HepG2 (cell line): ENCODE measurements around the gene ADARB2. TPM values are rescaled to one million over a fixed set of nuclear protein-coding genes. Genes with fewer than 3 reads are reported as not detected.

Experiments used
- ATAC-seq: fragments of 200-7000 bp; cut with Tn5 transposase; 3 replicates; pipeline ENCODE4 v1.9.1; 2020; ENCODE audit warnings: mild to moderate bottlenecking, moderate library complexity
- BruUV-seq: library from RNA; stranded (reverse); fragments of 400-500 nt; replicated peaks from 2 replicates; lab custom pipeline; 2021; lab: Mats Ljungman, UMichigan
- CTCF ChIA-PET: fragments of 300-600 bp; formaldehyde crosslinking; extraction: SDS; loops from one replicate; lab custom pipeline; 2021; ENCODE audit warnings: low total read pairs, inconsistent platforms, low intra/inter-chr PET ratio; lab: Yijun Ruan, JAX
- POLR2A ChIA-PET: fragments of 350-600 bp; sonication (Branson Sonifier 250); formaldehyde crosslinking; loops from one replicate; lab custom pipeline; 2020; ENCODE audit warnings: antibody characterized with exemption, inconsistent platforms; lab: Yijun Ruan, JAX
- DNase-seq: peaks from one replicate; pipeline ENCODE4 v3.0.0-alpha.2; 2015; ENCODE audit warnings: low spot score
- FAIRE-seq: peaks from 3 replicates; lab custom pipeline; 2011; peaks lifted over from hg19 to GRCh38; lab: Jason Lieb, UNC
- H2AFZ ChIP-seq: one replicate; pipeline ENCODE4 v1.6.1; 2011; ENCODE audit warnings: low read length, inconsistent platforms
- H3K27ac ChIP-seq: fragments of 300-600 bp; 3 replicates; pipeline ENCODE4 v1.8.0; 2011; ENCODE audit warnings: mixed run types, mild to moderate bottlenecking, mixed read lengths, low read length, inconsistent platforms; ENCODE audit not compliant: insufficient read depth; ENCODE audit errors: extremely low read length
- H3K27me3 ChIP-seq, 2 experiments: fragments of 200-600 bp in 1 of 2; 2 replicates in 1 of 2; 3 replicates in 1 of 2; pipeline versions ENCODE4 v1.6.0 to v1.8.0; 2011; ENCODE audit warnings: low read length in 2 of 2, mild to moderate bottlenecking in 2 of 2, moderate library complexity in 2 of 2, inconsistent platforms in 1 of 2; ENCODE audit not compliant: insufficient read depth in 2 of 2, control insufficient read depth in 1 of 2
- H3K36me3 ChIP-seq, 2 experiments: fragments of 200-600 bp in 1 of 2; replicated peaks in 1 of 2; 2 replicates in 1 of 2; 3 replicates in 1 of 2; pipeline versions ENCODE4 v1.5.1 to v1.8.0; 2011; ENCODE audit warnings: low read length in 2 of 2, inconsistent platforms in 1 of 2; ENCODE audit not compliant: insufficient read depth in 2 of 2, control insufficient read depth in 1 of 2
- H3K4me1 ChIP-seq: 2 replicates; pipeline ENCODE4 v1.5.1; 2012; ENCODE audit warnings: low read length, inconsistent platforms; ENCODE audit not compliant: insufficient read depth
- H3K4me2 ChIP-seq: 2 replicates; pipeline ENCODE4 v1.6.0; 2011; ENCODE audit warnings: low read depth, low read length, inconsistent platforms
- H3K4me3 ChIP-seq, 3 experiments: fragments of 200-600 bp in 1 of 3; sonication (generic), shearing (Covaris generic) in 1 of 3; replicated peaks in 1 of 3; 2 replicates each; pipeline ENCODE4 v1.5.1; 2011 to 2016; ENCODE audit warnings: low read length in 3 of 3, inconsistent platforms in 2 of 3, low read depth in 2 of 3, mild to moderate bottlenecking in 2 of 3, control low read depth in 1 of 3, mixed read lengths in 1 of 3; ENCODE audit not compliant: insufficient read depth in 1 of 3
- H3K79me2 ChIP-seq: one replicate; pipeline ENCODE4 v1.6.1; 2011; ENCODE audit warnings: low read length, inconsistent platforms; ENCODE audit not compliant: insufficient read depth
- H3K9ac ChIP-seq: 2 replicates; pipeline ENCODE4 v1.6.0; 2011; ENCODE audit warnings: mild to moderate bottlenecking, low read depth, low read length, inconsistent platforms; ENCODE audit not compliant: insufficient read depth
- H3K9me3 ChIP-seq: 2 replicates; pipeline ENCODE4 v1.5.1; 2012; ENCODE audit warnings: mild to moderate bottlenecking, low read length
- H4K20me1 ChIP-seq: 2 replicates; pipeline ENCODE4 v1.6.0; 2011; ENCODE audit warnings: inconsistent platforms, mild to moderate bottlenecking, low read length, moderate library complexity; ENCODE audit not compliant: insufficient read depth
- ARNT2 ChIP-seq: sonication (generic); formaldehyde crosslinking; IDR thresholded peaks from 2 replicates; pipeline ENCODE4 v1.8.0; 2022; ENCODE audit warnings: mild to moderate bottlenecking, low read depth, missing genetic modification reagents, moderate library complexity
- BRCA1 ChIP-seq: sonication (generic); formaldehyde crosslinking; IDR thresholded peaks from 2 replicates; pipeline ENCODE4 v1.4.0; 2020; ENCODE audit warnings: missing genetic modification reagents
- HOXA5 ChIP-seq: sonication (generic); formaldehyde crosslinking; IDR thresholded peaks from 2 replicates; pipeline ENCODE4 v1.4.0; 2020; ENCODE audit warnings: missing genetic modification reagents
- KMT2A ChIP-seq: sonication (generic); formaldehyde crosslinking; IDR thresholded peaks from 2 replicates; pipeline ENCODE4 v1.4.0; 2020; ENCODE audit warnings: missing genetic modification reagents
- NFKB2 ChIP-seq: sonication (generic); formaldehyde crosslinking; IDR thresholded peaks from 2 replicates; pipeline ENCODE4 v1.4.0; 2020; ENCODE audit warnings: missing genetic modification reagents, borderline replicate concordance
- NRL ChIP-seq: sonication (generic); formaldehyde crosslinking; IDR thresholded peaks from 2 replicates; pipeline ENCODE4 v1.5.0; 2020; ENCODE audit warnings: missing genetic modification reagents, mild to moderate bottlenecking, moderate library complexity, borderline replicate concordance
- TOPORS ChIP-seq: sonication (generic); formaldehyde crosslinking; IDR thresholded peaks from 2 replicates; pipeline ENCODE4 v1.8.0; 2023; ENCODE audit warnings: mild to moderate bottlenecking, missing genetic modification reagents
- ZNF484 ChIP-seq: sonication (generic); formaldehyde crosslinking; IDR thresholded peaks from 2 replicates; pipeline ENCODE4 v1.5.1; 2020; ENCODE audit warnings: mild to moderate bottlenecking, low read depth, missing genetic modification reagents, borderline replicate concordance
- ZNF562 ChIP-seq: sonication (generic); formaldehyde crosslinking; IDR thresholded peaks from 2 replicates; pipeline ENCODE4 v1.8.0; 2022; ENCODE audit warnings: missing genetic modification reagents, borderline replicate concordance
- ZNF720 ChIP-seq: sonication (generic); formaldehyde crosslinking; IDR thresholded peaks from 2 replicates; pipeline ENCODE4 v1.4.0; 2020; ENCODE audit warnings: missing genetic modification reagents
- ZNF766 ChIP-seq: sonication (generic); formaldehyde crosslinking; IDR thresholded peaks from 2 replicates; pipeline ENCODE4 v1.5.0; 2020; ENCODE audit warnings: missing genetic modification reagents, borderline replicate concordance
- WGBS: methylation state at CpG from one replicate; pipeline ENCODE4 v1.1.6; 2017; ENCODE audit warnings: low lambda C conversion rate; 5-methylcytosine and 5-hydroxymethylcytosine counted together
- in situ Hi-C: cut with HindIII; loops from 2 replicates; pipeline ENCODE4 v1.10.0; 2017; ENCODE audit warnings: low pct_unique_long_range_greater_than_20kb; ENCODE audit not compliant: extremely low pct_ligation_motif_present
- intact Hi-C: fragments of 100-400 bp; cut with micrococcal nuclease; formaldehyde crosslinking; loops from one replicate; pipeline ENCODE4 v1.10.0; 2022; ENCODE audit not compliant: unreplicated experiment
- polyA plus RNA-seq, 8 experiments: library from polyadenylated mRNA; depleted of rRNA in 3 of 8; stranded (reverse) in 7 of 8; unstranded in 1 of 8; fragments of >200 nt; fragmentation: Illumina TruSeq in 4 of 8; extraction: Trizol in 4 of 8; gene quantifications; 2 replicates each; pipeline versions ENCODE4 v1.2.1 to v1.2.3, GENCODE V29; 2011 to 2016; ENCODE audit warnings: low read depth in 4 of 8, missing spikeins in 1 of 8, mixed read lengths in 1 of 8; ENCODE audit not compliant: insufficient read depth in 1 of 8
- total RNA-seq, 5 experiments: library from RNA; depleted of rRNA; stranded (reverse); fragments of >200 nt; fragmentation: Illumina TruSeq; extraction: Trizol; gene quantifications; 2 replicates each; pipeline ENCODE4 v1.2.3, GENCODE V29; 2016; ENCODE audit warnings: low read depth in 1 of 5
- TF ChIP-seq, protein P1 (sequence below): sonication (generic); formaldehyde crosslinking; conservative IDR thresholded peaks from 2 replicates; pipeline ENCODE4 v1.4.0; 2020; ENCODE audit warnings: missing genetic modification reagents
- TF ChIP-seq, protein P2 (sequence below): sonication (generic); formaldehyde crosslinking; IDR thresholded peaks from 2 replicates; pipeline ENCODE4 v1.9.0; 2022; ENCODE audit warnings: low read depth, missing genetic modification reagents
- TF ChIP-seq, protein P3 (sequence below): sonication (generic); formaldehyde crosslinking; IDR thresholded peaks from 2 replicates; pipeline ENCODE4 v1.4.0; 2020; ENCODE audit warnings: mild to moderate bottlenecking, missing genetic modification reagents
- TF ChIP-seq, protein P4 (sequence below): sonication (generic); formaldehyde crosslinking; IDR thresholded peaks from 2 replicates; pipeline ENCODE4 v1.4.0; 2020; ENCODE audit warnings: missing genetic modification reagents
- TF ChIP-seq, protein P5 (sequence below): IDR thresholded peaks from 2 replicates; pipeline ENCODE4 v1.6.1; 2016; ENCODE audit warnings: missing compliant biosample characterization, missing genetic modification reagents, borderline replicate concordance

The ADARB2 gene
- total and polyA plus RNA-seq, 2 of the 13 experiments (the other 11 are each of a cell fraction or from before 2014, with no cell fraction given): not detected

DNA sequence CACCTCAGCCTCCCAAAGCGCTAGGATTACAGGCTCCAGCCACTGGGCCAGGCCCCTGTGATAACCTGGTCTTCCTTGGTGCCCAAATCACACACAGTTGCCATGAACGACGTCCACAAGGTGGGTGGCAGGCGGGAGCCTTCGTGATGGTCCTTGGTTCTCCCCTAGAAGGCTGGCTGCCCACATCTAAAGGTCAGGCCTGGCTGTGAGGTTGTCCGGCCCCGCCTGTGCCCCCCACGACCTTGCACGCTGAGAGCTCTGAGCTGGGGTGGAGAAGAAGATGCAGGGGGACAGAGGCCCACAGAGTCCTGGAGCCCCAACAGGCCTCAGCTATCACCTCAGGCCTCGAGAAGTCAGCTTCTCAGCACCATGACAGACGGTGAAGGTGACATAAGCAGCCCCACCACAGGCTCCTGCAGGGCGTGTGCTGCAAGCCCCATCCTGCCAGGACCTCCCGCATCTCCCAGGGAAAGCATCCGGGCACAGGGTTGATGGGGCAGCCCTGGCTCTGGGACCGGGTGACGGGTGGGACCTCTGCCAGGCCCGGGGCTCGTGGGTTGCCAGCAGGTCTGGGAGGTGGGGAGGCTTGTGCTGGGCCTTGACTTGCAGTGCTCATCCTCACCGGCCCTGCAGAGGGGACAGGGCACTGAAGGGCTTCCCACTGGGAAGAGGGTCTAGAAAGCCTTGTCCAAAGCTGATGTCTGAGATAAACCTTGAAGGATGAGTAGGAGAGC lies 463.8 kb downstream of the ADARB2 start:
- Histone ChIP-seq H3K4me2 (no peak overlapping the region), H2AFZ (no peak overlapping the region), H3K27ac (no peak overlapping the region), H3K36me3 (no peaks in the 10 kb centered on the region), H3K9ac (no peak overlapping the region), H3K4me3 (no peak overlapping the region), H4K20me1 (no peaks in the 10 kb centered on the region), H3K4me1 (no peaks in the 10 kb centered on the region), H3K27me3 (peaks cover 8 to 45% of the 10 kb centered on the region in 2 experiments; a peak in 4 of 5 replicates), H3K79me2 (no peaks in the 10 kb centered on the region), H3K9me3 (no peaks in the 10 kb centered on the region)
- CTCF ChIA-PET: no interaction called here
- no peak for DNase-seq
- WGBS: 11% methylated on average over 7 of the region's 19 CpGs
- POLR2A ChIA-PET: no interaction called here
- no TSS peak for BruUV-seq
- in situ Hi-C loops (no loop called here), intact Hi-C loops (no loop called here)
- FAIRE-seq: no peak
- ATAC-seq: peak; percentile 30; the same call in 1 of the 3 replicates
- no peak for TF ChIP-seq NRL (CRISPR knock-in tag)
- TF ChIP-seq, protein P1, sequence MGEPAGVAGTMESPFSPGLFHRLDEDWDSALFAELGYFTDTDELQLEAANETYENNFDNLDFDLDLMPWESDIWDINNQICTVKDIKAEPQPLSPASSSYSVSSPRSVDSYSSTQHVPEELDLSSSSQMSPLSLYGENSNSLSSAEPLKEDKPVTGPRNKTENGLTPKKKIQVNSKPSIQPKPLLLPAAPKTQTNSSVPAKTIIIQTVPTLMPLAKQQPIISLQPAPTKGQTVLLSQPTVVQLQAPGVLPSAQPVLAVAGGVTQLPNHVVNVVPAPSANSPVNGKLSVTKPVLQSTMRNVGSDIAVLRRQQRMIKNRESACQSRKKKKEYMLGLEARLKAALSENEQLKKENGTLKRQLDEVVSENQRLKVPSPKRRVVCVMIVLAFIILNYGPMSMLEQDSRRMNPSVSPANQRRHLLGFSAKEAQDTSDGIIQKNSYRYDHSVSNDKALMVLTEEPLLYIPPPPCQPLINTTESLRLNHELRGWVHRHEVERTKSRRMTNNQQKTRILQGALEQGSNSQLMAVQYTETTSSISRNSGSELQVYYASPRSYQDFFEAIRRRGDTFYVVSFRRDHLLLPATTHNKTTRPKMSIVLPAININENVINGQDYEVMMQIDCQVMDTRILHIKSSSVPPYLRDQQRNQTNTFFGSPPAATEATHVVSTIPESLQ: no peak
- TF ChIP-seq, protein P2, sequence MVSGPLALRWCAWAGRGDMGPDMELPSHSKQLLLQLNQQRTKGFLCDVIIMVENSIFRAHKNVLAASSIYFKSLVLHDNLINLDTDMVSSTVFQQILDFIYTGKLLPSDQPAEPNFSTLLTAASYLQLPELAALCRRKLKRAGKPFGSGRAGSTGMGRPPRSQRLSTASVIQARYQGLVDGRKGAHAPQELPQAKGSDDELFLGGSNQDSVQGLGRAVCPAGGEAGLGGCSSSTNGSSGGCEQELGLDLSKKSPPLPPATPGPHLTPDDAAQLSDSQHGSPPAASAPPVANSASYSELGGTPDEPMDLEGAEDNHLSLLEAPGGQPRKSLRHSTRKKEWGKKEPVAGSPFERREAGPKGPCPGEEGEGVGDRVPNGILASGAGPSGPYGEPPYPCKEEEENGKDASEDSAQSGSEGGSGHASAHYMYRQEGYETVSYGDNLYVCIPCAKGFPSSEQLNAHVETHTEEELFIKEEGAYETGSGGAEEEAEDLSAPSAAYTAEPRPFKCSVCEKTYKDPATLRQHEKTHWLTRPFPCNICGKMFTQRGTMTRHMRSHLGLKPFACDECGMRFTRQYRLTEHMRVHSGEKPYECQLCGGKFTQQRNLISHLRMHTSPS (CRISPR knock-in tag): no peak
- TF ChIP-seq, protein P3, sequence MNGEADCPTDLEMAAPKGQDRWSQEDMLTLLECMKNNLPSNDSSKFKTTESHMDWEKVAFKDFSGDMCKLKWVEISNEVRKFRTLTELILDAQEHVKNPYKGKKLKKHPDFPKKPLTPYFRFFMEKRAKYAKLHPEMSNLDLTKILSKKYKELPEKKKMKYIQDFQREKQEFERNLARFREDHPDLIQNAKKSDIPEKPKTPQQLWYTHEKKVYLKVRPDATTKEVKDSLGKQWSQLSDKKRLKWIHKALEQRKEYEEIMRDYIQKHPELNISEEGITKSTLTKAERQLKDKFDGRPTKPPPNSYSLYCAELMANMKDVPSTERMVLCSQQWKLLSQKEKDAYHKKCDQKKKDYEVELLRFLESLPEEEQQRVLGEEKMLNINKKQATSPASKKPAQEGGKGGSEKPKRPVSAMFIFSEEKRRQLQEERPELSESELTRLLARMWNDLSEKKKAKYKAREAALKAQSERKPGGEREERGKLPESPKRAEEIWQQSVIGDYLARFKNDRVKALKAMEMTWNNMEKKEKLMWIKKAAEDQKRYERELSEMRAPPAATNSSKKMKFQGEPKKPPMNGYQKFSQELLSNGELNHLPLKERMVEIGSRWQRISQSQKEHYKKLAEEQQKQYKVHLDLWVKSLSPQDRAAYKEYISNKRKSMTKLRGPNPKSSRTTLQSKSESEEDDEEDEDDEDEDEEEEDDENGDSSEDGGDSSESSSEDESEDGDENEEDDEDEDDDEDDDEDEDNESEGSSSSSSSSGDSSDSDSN (CRISPR knock-in tag): no peak
- TF ChIP-seq HOXA5 (CRISPR knock-in tag): no peak
- no peak for TF ChIP-seq KMT2A (CRISPR knock-in tag)
- TF ChIP-seq, protein P4, sequence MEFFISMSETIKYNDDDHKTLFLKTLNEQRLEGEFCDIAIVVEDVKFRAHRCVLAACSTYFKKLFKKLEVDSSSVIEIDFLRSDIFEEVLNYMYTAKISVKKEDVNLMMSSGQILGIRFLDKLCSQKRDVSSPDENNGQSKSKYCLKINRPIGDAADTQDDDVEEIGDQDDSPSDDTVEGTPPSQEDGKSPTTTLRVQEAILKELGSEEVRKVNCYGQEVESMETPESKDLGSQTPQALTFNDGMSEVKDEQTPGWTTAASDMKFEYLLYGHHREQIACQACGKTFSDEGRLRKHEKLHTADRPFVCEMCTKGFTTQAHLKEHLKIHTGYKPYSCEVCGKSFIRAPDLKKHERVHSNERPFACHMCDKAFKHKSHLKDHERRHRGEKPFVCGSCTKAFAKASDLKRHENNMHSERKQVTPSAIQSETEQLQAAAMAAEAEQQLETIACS: no peak
- TF ChIP-seq, protein P5, sequence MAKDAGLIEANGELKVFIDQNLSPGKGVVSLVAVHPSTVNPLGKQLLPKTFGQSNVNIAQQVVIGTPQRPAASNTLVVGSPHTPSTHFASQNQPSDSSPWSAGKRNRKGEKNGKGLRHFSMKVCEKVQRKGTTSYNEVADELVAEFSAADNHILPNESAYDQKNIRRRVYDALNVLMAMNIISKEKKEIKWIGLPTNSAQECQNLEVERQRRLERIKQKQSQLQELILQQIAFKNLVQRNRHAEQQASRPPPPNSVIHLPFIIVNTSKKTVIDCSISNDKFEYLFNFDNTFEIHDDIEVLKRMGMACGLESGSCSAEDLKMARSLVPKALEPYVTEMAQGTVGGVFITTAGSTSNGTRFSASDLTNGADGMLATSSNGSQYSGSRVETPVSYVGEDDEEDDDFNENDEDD: no peak
- no peak for TF ChIP-seq NFKB2
- no peak for TF ChIP-seq ZNF484 (CRISPR knock-in tag)
- TF ChIP-seq ZNF720 (CRISPR knock-in tag): no peak
- TF ChIP-seq ZNF562: no peak
- no peak for TF ChIP-seq BRCA1 (CRISPR knock-in tag)
- TF ChIP-seq ARNT2 (CRISPR knock-in tag): no peak
- TF ChIP-seq ZNF766 (CRISPR knock-in tag): no peak
- no peak for TF ChIP-seq TOPORS (CRISPR knock-in tag)
